Lower lobe of right lung (tissue), 2 donors: ENCODE measurements around the gene WNT7B. TPM values are rescaled to one million over a fixed set of nuclear protein-coding genes. Genes with fewer than 3 reads are reported as not detected.

Source experiments
- ATAC-seq, 2 donors: fragments of 200-7000 bp; cut with Tn5 transposase; one replicate each; pipeline ENCODE4 v1.9.1; 2020 to 2022; ENCODE audit warnings: mild to moderate bottlenecking in 2 of 2, moderate library complexity in 2 of 2
- DNase-seq: peaks from one replicate; pipeline ENCODE4 v3.0.0-alpha.2; 2020
- H3K27ac ChIP-seq: fragments of 200-600 bp; one replicate; pipeline ENCODE4 v1.8.0; 2022
- H3K27me3 ChIP-seq: fragments of 200-600 bp; one replicate; pipeline ENCODE4 v1.8.0; 2022; ENCODE audit warnings: low read depth
- H3K36me3 ChIP-seq: fragments of 200-600 bp; one replicate; pipeline ENCODE4 v1.8.0; 2022; ENCODE audit warnings: mild to moderate bottlenecking
- H3K4me1 ChIP-seq: fragments of 200-600 bp; one replicate; pipeline ENCODE4 v1.8.0; 2022
- H3K4me3 ChIP-seq: fragments of 200-600 bp; one replicate; pipeline ENCODE4 v1.8.0; 2022; ENCODE audit warnings: mild to moderate bottlenecking
- H3K9me3 ChIP-seq: fragments of 200-600 bp; one replicate; pipeline ENCODE4 v1.8.0; 2022
- intact Hi-C: fragments of 100-400 bp; cut with DNase I; formaldehyde crosslinking; loops from one replicate; pipeline ENCODE4 v1.11.0; 2022
- total RNA-seq: library from RNA; stranded (reverse); fragmentation: NEBNext Ultra II Directional; extraction: Animal tissue kit (Norgen Biotek cat#: 25700); gene quantifications from one replicate; pipeline ENCODE4 v1.2.1, GENCODE V29; 2021
- TF ChIP-seq, protein P1 (sequence below): fragments of 200-600 bp; IDR thresholded peaks from one replicate; pipeline ENCODE4 v1.8.0; 2022; ENCODE audit warnings: antibody characterized with exemption, mild to moderate bottlenecking
- donor health status: DM: no; HTN: yes; CAD: no; lungs with severe emphysema.

The WNT7B gene
- total RNA-seq, 1 donor from 2014 or later = 6.3 TPM

DNA sequence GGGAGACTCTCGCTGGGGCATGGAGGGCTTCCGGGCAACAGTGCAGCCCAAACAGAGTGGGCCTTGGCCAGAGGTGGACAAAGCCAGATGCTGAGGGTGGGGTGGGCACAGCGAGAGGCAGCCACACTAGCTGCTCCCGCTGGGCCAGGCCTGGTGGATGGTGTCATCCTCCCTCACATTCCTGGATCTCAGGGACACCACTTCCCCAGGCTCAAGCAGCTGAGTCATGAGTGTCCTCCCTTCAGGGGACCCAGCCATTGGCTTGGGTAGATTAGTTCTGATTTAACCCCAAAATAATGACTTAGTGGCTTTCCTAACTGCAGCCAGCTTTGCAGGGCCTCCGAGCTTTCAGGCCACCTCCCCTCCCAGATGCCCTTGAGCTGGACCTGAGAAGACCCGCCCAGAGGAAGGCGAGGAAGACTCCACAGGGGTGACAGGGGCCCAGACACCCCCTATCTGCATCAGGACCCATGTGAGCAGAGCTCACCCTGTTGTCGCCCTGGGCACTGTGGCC, 25.9 kb upstream of the WNT7B start:
- Histone ChIP-seq H3K9me3 (no peaks in the 10 kb centered on the region), H3K27me3 (no peaks in the 10 kb centered on the region), H3K4me3 (no peak overlapping the region), H3K27ac (no peak overlapping the region), H3K36me3 (no peaks in the 10 kb centered on the region), H3K4me1 (peaks cover 70% of the 10 kb centered on the region)
- TF ChIP-seq, protein P1, sequence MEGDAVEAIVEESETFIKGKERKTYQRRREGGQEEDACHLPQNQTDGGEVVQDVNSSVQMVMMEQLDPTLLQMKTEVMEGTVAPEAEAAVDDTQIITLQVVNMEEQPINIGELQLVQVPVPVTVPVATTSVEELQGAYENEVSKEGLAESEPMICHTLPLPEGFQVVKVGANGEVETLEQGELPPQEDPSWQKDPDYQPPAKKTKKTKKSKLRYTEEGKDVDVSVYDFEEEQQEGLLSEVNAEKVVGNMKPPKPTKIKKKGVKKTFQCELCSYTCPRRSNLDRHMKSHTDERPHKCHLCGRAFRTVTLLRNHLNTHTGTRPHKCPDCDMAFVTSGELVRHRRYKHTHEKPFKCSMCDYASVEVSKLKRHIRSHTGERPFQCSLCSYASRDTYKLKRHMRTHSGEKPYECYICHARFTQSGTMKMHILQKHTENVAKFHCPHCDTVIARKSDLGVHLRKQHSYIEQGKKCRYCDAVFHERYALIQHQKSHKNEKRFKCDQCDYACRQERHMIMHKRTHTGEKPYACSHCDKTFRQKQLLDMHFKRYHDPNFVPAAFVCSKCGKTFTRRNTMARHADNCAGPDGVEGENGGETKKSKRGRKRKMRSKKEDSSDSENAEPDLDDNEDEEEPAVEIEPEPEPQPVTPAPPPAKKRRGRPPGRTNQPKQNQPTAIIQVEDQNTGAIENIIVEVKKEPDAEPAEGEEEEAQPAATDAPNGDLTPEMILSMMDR = no peak
- intact Hi-C loops = loop anchor here (10.0 kb wide), 1 partner anchor 112 kb away; no protein-coding TSS in a partner anchor
- DNase-seq (peak; percentile 45), ATAC-seq (no peak)

DNA sequence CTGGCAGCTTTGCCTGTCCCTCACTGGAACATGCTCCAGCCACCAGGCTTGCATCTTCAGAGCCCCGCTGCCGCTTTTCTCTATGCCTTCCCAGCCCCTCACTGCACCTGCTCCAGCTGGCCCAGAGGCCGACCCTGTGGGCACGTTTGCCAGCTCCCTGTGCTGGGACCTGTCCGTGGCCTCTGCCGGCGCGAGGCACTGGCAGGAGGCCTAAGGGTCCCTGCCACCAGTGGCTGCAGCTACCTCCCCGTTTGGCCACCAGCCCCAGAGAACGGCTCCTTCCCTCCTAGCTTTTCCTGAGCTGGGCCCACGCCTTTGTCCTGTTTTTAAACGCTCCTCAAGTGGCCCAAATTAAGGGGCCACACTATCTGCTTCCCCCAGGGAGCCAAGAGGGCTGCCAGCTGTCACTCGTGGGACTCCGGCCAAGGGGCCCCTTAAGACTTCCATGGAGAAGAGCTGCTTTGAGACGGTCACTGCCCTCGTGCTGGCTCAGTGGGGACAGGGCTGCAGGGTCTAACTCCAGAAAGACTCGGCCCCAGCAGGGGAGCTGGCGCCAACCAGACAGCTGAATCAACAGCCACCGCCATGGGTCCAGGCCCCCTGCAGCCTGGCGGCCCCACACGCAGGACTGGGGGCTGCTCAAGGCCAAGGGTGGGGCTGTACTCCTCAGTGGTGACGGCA, 24.6 kb upstream of the WNT7B start:
- intact Hi-C loops = loop anchor here (10.0 kb wide), 1 partner anchor 113 kb away; no protein-coding TSS in a partner anchor
- TF ChIP-seq, protein P1 = no peak
- ATAC-seq (no peak), DNase-seq (peak; percentile 41)
- no peak overlapping the region for H3K4me3 ChIP-seq
- peaks cover 70% of the 10 kb centered on the region for H3K4me1 ChIP-seq
- H3K36me3 ChIP-seq = no peaks in the 10 kb centered on the region
- no peaks in the 10 kb centered on the region for H3K27me3 ChIP-seq
- H3K27ac ChIP-seq = peak overlapping the region; percentile 56
- no peaks in the 10 kb centered on the region for H3K9me3 ChIP-seq

DNA sequence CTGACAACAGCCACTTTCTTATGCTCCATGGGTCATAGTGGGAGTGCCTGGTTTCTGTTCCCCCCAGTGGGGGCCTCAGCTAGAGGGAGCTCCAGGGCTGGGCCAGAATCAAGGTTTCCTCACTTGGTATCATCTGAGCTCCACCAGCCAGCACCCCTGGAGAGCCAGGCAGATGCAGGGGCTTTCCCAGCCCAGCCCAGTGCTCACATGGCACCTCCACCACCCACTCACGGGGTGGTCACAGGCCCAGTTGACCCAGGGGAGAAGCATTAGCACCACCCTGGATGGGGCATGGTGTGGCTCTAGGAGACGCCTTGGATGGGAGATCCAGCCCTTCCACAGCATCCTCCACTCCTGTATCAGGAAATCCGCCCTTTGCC, 24.1 kb upstream of the WNT7B start:
- no peaks in the 10 kb centered on the region for H3K27me3 ChIP-seq
- no peak overlapping the region for H3K4me3 ChIP-seq
- ATAC-seq (no peak), DNase-seq (peak; percentile 44)
- H3K9me3 ChIP-seq = no peaks in the 10 kb centered on the region
- no peaks in the 10 kb centered on the region for H3K36me3 ChIP-seq
- TF ChIP-seq, protein P1 = no peak
- H3K27ac ChIP-seq = peak overlapping the region; percentile 56
- intact Hi-C loops = loop anchor here (10.0 kb wide), 1 partner anchor 114 kb away; no protein-coding TSS in a partner anchor
- H3K4me1 ChIP-seq = peaks cover 70% of the 10 kb centered on the region

DNA sequence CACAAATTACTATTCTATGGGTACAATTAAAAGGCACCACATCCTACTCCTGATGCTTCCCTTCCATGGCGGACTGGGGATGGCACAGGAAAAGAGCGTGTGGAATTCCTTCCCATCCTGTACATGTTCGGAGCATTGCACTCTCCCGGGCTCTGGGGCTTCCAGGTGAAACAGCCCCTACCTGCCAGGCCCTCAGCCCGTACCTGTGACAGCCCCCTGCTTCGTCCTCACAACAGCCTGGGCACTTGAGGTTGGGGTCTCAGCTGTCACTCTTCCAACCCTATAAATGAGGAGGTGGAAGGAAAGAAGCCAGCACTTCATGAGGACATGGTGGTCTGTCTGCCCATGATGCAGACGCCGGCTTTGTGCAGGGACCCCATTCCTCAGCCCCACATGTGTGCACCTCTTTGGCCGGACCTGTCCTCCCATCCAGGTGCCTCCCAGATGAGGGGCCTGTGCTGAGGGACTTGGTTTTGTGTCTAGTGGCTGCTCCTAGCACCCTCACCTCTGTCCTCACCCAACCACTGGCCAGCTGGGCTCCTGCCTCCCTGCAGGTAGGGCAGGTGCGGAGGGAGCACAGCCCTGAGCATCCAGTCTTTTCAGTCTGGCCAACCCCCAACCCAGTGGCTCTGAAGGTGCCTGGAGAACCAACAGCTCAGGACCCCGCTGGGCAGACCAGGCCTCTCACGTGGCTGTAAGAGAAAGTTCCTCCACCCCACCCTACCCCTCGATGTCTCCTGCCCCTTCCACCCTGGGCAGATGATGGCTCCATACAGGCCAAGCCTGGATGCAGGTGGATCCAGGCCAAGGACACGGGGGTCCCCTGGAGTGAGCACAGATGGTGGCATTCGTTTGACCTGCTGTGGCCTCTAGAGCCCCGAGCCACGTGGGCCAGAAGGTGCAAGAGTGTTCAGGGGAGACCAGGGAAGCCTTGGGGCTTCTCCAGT, 23.4 kb upstream of the WNT7B start:
- H3K27me3 ChIP-seq = no peaks in the 10 kb centered on the region
- peak overlapping the region; percentile 56 for H3K27ac ChIP-seq
- H3K4me3 ChIP-seq = no peak overlapping the region
- no peak for ATAC-seq
- DNase-seq = peak; percentile 39
- H3K36me3 ChIP-seq = no peaks in the 10 kb centered on the region
- H3K4me1 ChIP-seq = peaks cover 74% of the 10 kb centered on the region
- TF ChIP-seq, protein P1 = no peak
- intact Hi-C loops = loop anchor here (10.0 kb wide), 1 partner anchor 114 kb away; no protein-coding TSS in a partner anchor
- no peaks in the 10 kb centered on the region for H3K9me3 ChIP-seq

DNA sequence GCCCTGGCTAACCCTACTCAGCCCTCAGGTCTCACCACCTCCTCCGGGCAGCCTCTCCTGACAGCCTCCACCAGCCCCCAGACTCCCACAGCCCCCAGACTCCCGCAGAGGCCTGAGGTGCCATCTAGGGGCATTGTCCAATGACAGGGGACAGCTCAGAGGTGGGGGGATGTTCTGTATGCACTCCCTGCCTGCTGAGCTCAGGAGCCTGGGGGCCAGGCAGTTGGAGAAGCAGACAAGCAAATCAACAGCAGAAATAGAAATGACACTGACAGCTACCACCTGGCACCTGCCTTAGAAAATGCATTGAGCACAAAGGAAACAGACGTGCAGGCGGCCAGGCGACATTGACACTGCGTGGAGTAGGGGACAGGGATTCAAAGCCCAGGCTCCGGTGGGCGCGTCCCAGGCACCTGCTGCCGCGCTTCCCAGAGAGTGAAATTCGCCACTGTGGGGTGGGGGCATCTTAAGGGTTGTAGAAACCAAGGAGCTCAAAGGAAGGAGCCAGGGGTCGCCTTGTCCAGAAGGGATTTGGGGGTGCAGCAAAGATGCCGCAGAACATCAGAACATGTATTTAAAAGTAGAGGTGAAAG, 22.5 kb upstream of the WNT7B start:
- ATAC-seq = no peak
- Histone ChIP-seq H3K36me3 (no peaks in the 10 kb centered on the region), H3K9me3 (no peaks in the 10 kb centered on the region), H3K27ac (peak overlapping the region; percentile 31), H3K4me1 (peaks cover 82% of the 10 kb centered on the region), H3K27me3 (no peaks in the 10 kb centered on the region), H3K4me3 (no peak overlapping the region)
- peak; percentile 39 for DNase-seq
- TF ChIP-seq, protein P1 = no peak
- intact Hi-C loops = no loop called here
